Measurements from ENCODE around the gene ZBTB8A.

DNA sequence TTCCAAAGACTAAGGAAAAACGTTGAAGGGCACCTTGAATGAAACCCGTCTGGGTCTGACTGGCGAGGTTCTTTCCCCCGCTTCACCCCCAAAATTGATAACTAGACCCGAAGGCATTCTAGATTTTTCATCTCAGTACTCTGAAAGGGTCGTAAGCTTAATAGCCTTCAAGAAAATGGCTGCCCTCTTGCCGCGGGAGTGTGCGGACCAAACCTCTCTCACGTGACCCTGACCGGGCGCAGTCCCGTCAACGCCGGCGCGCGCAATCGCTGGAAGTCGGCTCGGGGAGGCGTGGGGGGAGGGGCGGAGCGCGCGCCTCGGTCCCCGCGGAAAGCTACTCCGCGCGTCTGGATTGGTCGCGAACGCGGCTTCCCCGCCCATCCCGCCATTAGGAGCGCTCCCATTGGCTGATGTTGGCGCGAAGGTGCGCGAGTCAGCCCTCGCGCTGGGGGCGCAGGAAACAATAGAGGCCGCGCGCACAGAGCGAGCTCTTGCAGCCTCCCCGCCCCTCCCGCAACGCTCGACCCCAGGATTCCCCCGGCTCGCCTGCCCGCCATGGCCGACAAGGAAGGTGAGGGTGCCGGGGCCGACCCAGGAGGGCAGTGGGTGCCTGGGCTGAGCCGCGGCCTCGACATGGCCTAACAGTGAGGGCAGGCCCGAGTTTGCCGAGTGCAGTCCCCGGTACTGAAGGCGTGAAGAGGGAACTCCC, 111.7 kb downstream of the ZBTB8A start, which contains the start of gene RBBP4:
- TF ChIP-seq CTCF (IDR thresholded peaks at IDR 0.05 in 8 of 11, conservative IDR thresholded peaks at IDR 0.05 in 3 of 11) (peak in 3 of 11 experiments; percentile 18 to 51 (median 27)), POLR2A (IDR thresholded peaks at IDR 0.05) (peak in 2 of 3 donors; percentile 30 to 62)
